GM19238 (cell line): ENCODE data around the gene FAM209B.
"Not testable (repeated sequence)": the region's sequence is repeated elsewhere in the genome, so short reads cannot be mapped to it uniquely, and the experiment has no call there.

Experiments used
- DNase-seq: peaks from one replicate; pipeline ENCODE4 v3.0.0; 2011; ENCODE audit warnings: low spot score; ENCODE audit not compliant: insufficient read length

The FAM209B gene

DNA sequence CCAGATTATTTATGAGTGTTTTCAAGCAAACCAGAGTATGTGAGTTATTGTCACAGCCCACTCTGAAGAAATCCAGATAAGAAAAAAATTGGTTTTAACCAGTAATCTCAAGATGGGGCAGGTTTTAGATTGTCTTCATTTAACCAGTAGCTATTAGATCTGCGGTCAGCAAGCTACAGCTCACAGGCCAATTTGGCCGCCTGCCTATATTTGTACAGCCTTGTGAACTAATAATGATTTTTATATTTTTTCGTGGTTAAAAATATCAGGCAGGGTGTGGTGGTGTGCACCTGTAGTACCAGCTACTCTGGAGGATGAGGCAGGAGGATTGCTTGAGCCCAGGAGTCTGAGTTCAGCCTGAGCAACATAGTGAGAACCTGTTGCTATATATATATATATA, 5.0 kb downstream of the FAM209B start:
- no peak for DNase-seq

DNA sequence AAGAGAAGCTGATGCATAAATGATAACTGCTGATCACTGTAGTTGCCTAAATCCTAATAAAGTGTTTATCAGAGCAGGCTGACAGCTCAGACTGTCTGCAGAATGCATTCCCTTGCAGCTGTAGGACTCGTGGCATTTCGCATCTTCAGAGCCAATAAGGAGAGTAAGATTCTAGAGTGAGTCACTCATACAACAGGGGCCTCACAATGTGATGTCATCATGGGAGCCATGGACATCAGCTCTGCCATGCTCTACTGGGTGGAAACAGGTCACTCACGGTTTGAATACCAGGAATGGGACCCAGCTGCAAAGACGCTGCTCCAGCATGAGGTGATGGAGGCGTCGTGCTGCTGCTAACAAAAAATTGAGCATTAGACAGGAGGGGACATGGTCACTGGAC, 7.4 kb downstream of the FAM209B start:
- DNase-seq: no peak

DNA sequence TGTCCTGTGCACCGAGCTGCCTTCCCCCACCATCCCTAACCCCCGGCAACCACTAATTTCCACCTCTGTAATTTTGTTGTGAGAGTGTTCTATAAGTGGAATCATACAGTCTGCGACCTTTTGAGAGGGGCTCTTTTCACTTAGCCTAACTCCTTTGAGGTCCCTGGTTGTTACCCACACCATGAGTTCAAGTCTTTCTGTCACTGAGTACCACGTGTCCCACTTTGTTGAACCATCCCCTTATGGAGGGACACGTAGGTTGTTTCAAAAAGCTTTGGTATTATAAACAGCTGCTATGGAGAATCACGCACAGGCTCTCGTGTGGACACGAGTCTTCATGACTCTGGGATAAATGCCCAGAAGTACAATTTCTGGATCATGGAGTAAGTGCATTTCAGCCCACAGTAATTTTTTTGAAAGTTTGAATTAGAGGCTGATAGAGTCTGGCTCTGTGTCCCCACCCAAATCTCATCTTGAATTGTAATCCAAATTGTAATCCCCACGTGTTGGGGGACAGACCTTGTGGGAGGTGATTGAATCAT, 9.5 kb downstream of the FAM209B start:
- no peak for DNase-seq

DNA sequence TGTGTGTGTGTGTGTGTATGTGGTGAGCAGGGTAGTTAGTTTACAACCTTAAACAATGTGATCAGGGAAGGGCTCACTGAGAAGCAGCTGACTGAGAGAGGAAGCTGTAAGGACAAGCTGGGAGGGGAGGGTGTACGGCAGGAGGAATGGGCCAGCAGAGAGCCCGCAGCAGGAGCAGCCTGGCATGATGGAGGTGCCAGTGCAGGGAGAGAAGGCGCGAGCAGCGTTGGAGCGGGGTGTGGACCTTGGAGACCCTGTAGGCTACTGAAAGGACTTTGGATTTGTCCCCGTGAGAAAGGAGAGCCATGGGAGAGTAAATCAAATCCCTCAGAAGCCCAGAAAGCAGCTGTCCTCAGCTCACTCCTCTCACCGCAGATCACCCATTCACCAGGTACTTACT, 18.5 kb downstream of the FAM209B start:
- DNase-seq: no peak

DNA sequence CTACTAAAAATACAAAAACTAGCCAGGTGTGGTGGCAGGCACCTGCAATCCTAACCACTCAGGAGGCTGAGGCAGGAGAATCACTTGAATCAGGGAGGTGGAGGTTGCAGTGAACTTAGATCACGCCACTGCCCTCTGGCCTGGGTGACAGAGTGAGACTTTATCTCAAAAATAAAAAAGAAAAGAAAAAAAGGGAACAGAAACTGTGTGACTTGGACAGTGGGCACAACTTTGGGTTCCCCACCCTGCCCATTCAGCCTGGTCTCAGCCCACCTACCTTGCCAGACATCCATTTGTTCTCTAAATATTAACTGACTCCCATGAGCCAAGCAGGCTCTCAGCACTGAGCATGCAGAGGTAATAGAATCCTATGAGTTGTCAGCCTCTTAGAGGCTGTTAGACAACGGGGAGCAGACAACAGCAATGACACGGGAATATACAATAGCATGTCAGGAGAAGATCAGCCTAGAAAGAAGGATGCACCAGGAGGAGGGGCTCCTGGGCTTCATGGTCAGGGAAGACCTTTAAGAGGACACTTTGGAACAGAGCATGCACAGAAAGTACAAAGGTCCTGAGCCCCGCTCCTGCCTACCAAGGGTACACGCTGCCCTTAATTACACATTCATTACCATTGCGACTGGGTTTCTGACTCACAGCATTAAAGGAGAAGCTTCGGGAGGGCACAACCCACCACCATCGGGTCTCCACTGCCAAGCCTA, 20.0 kb downstream of the FAM209B start:
- DNase-seq: no peak

DNA sequence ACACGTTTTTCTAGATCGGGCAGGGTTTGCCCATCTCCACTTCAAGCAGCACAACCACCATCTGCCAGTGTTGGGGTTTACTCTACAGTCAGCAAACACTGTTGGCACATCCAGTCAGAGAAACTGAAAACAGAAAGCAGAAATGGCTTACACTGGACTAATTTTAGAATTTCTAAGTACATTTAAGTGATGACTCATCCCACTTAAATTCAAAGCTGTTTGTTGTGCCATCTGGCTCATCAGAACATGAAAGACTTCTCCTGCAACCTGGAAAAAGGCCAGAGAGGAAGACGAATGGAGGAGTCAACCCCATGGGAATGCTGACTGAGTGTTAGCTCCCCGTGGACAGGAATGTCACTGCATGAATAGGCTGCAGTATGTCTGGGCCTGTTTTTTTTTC, 21.8 kb downstream of the FAM209B start:
- DNase-seq: peak; percentile 44

DNA sequence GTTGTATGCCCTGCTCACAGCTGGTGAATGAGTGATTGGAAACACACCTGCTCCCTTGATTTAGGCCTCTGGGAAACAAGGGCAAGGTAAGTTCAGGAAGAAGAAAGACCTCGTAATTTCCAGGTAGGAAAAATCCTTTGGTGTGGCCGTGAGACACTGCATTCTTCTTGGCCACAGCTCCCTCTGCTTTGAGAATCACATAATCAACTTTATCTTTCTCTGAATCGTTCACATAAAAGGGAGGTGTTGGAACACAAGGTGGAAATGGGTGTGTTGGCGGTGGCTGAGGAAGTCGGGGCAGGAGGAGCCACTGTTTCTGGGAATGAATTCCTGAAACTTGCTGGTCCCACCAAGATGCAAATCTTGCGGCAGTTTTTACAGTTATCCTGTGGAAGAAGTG, 25.9 kb downstream of the FAM209B start:
- no peak for DNase-seq

DNA sequence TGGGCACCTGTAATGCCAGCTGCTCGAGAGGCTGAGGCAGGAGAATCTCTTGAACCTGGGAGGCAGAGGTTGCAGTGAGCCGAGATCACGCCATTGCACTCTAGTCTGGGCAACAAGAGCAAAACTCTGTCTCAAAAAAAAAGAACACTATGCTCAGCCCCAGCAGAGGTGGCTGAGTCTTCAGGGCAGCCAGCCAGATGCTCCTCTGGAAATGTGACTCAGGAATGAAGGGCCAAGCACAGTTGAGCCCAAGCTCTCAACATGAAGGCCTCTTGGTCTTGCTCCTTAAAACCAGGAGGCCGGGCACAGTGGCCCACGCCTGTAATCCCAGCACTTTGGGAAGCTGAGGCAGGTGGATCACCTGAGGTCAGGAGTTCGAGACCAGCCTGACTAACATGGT, 31.5 kb downstream of the FAM209B start:
- not testable (repeated sequence) for DNase-seq

DNA sequence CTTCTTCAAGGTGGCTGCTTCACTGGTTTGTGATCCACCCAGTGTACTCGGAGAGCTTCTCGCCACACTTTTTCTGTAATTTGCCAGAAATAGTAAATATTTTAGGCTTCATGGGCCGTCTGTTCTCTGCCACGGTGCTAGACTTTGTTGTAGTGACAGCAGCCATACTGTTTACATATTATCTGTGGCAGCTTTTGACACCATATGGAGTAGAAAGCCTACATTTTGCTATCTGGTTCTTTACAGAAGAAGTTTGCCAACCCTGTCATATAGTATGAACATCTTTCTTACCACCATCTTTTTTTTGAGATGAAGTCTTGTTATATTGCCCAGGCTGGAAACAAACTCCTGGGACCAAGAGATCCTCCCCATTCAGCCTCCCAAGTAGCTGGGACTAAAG, 32.5 kb downstream of the FAM209B start:
- no peak for DNase-seq

DNA sequence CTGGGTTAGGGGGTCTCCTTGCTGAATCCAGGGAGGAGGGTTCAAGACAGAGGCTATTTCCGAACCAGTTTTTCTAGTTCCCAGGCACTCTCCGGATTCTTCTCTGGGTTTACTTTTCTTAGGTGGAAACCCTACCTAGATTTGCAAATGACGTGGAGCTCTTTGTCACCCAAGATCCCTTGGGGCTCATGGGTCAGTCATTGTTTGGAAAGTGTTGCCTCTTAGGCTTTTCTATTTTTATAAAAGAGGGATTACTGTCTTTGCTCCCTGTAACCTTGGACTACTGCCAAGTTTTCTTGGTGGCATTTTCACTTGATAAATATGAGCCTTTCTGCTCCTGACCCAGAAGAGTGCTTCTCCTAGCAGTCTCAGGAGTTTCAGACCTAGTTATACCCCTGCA, 33.6 kb downstream of the FAM209B start:
- DNase-seq: no peak

DNA sequence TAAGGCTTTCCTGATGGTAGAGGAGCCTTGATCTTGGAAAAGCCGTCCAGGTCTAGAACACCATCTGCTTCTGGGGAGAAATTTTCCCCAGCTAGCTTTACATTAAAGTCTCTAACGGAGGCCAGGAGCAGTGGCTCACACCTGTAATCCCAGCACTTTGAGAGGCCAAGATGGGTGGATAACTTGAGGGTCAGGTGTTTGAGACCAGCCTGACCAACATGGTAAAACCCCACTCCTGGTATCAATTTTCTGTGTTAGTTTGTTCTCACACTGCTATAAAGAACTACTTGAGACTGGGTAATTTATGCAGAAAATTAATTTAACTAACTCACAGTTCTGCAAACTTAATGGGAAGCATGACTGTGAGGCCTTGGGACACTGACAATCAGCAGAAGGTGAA, 37.8 kb downstream of the FAM209B start:
- no peak for DNase-seq

DNA sequence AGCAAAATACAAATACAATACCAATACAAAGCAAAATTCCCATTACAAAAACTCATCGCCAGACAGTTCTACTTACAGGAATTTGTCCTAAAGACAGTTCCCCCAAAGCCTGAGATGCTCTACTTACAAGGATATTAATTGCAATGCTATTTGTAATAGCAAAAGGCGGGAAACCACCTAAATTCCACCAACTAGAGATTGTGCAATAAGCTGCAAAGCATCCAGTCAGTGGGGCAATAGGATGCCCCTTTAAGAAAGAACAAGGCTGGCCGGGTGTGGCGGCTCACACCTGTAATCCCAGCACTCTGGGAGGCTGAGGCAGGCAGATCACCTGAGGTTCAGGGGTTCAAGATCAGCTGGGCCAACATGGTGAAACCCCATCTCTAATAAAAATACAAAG, 39.1 kb downstream of the FAM209B start:
- no peak for DNase-seq

DNA sequence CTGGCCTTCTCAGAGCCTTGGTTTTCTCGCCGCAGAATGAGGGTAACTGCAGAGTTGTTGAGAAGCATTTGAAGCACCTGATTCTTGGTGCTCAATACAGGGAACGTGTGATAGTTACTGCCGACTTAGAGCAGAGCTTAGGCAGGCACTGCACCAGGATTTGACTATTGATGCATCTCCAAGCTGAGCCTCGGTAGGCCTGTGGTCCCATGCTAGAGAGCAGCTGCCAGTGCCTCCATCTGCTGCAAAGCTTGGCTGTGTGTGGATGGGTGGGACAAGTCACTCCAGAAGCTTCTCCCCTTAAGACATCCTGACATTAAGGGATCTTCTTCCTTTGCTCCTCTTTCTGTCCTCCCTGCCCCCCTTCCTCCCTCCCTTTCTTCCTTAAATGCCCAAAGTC, 40.9 kb downstream of the FAM209B start:
- no peak for DNase-seq

DNA sequence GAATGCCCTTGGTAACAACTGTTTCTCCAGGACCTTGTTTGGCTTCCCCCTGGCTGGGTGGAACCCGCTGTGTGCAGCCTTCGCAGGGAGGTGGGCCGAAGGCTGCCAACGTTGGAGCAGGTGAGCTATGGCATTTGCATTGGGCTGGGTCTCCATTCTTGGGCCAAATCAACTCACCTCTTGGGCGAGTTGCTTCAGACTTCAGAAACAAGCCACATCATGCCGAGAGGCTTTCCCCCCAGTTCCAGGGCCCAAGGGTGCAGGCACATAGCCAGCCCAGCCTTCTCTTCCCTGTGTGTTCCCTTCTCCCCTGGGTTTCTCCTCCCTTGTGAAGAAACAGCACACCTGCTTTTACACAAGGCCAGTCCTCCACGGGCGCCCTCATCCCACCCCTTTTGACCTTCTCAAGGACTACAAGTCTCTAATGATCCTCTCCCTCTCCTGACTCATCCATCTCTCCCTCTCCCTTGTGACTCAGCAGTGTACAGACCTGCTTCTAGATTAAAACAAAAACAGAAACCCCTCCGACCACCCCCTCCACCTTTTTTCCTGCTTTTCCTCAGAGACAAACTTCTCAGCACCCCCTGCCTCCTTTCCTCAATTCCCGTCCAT, 41.6 kb downstream of the FAM209B start:
- DNase-seq: no peak

DNA sequence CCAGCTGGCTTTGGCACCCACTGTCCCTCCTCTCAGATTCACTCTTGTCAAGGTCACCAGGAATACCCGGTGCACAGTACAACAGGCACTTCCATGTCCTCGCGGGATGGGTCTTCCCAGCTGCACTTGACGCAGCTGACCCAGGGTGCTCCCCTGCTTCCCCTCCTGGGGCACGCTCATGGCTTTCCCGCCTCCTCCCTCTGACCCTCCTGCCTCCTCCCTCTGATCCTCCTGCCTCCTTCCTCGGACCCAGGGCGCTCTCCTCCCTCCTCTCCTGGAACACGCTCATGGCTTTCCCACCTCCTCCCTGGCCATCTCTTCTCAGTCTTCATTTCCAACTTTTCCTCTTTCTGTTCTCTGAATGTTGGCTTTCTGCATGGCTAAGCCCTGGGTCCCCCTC, 42.1 kb downstream of the FAM209B start:
- DNase-seq: no peak

DNA sequence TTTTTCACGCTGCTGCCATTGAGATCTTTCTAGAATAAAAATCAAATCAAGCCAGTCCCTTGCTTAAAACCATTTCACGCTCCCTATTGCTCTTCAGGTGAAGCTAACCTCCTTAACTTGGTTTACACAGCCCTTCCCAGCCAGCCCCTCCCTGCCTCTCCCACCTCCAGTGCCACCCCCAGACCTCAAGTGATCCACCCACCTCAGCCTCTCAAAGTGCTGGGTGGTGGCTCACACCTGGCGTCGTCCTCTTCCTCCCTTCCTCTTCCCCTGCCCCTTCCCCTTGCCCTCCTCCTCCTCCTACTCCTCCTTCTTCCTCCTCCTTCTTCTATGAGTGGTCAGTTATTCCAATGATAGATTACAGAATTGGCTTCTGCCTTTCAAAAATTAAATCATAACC, 42.9 kb downstream of the FAM209B start:
- no peak for DNase-seq

DNA sequence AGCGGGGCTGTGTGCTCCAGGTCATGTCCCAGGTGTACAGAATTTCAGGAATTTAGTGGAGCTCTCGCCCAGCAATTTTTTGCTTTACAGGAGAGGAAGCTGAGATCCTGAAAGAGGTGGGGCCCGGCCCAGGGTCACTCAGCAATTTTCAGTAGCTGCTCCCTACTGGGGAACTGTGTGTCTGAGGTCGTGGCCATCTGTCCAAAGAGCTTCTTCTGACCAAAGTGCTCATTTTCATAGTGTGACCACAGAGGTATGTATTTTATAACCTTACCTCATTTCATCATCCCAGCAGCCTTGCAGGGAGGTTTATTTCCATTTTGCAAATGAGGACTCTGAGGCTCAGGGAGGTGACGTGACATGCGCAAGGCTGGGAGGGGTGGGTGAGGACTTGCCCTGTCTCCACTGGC, 46.3 kb downstream of the FAM209B start:
- DNase-seq: no peak

DNA sequence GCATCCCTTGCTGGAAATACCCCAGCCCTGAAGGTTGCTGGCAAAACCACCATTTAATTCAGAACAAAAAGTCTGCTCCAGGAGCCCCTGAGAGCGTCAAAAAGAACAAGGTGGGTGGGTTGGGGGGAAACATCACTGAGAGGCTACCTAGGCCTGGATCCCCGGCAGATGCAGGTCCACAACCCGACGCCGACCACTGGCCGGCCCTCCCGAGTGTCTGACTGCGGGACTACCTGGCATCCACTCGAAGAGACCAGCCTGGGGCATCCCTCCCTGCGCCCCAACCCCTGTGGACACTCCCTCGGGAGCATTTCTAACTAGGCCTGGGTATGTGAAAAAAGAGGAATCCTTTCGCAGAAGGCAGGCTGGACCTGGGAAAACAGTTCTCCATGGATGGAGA, 47.2 kb downstream of the FAM209B start:
- no peak for DNase-seq

DNA sequence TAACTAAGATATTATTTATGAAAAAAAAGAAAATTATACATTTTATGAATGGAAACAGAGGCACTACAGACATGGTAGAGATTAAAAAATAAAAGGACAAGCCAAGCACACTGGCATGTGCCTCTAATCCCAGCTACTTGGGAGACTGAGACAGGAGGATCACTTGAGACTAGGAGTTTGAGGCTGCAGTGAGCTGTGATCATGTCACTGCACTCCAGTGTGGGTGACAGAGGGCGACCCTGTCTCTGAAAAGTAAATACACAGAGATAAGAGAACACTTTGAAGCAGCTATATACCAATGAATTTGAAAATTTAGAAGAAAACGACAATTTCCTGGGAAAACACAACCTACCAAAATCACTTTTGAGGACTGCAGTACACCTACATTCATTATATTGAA, 48.7 kb downstream of the FAM209B start:
- no peak for DNase-seq

DNA sequence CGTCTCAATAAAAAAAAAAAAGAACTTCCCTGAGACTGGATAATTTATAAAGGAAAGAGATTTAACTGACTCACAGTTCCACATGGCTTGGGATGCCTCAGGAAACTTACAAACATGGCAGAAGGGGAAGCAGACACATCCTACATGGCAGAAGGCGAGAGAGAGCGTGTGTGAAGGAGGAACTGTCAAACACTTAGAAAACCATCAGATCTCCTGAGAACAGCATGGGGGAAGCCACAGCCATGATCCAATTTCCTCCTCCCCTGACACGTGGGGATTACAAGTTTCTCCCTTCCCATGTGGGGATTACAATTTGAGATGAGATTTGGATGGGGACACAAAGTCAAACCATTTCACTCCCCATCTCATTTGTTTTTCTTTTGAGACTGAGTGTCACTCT, 49.5 kb downstream of the FAM209B start:
- no peak for DNase-seq

DNA sequence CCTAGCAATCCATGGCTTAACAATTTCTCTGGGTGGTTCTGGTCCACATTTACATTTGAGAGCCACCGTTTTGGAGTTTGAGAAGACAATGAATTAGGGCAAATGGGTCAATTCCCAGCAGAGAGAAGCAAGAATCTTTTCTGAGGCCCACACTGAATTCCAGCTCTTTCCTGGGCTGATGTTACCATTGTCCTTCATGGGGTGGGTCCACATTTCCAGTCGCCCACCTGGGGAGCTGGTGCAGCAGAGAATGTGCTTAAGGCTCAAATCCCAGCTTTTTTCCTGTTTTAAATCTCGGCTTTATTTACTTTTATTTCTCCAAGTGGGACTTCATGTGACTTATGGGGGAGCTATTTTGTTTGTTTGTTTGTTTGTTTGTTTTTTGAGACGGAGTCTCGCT, 51.9 kb downstream of the FAM209B start:
- DNase-seq: no peak
